Measurements from ENCODE around the gene C16orf82. TPM values are rescaled to one million over a fixed set of nuclear protein-coding genes. Genes with fewer than 3 reads are reported as not detected.
A peak's percentile ranks its signal among the peaks of the same experiment; 100 is the strongest.

Gene C16orf82
- total RNA-seq, 2 donors from 2014 or later, result not detected

DNA sequence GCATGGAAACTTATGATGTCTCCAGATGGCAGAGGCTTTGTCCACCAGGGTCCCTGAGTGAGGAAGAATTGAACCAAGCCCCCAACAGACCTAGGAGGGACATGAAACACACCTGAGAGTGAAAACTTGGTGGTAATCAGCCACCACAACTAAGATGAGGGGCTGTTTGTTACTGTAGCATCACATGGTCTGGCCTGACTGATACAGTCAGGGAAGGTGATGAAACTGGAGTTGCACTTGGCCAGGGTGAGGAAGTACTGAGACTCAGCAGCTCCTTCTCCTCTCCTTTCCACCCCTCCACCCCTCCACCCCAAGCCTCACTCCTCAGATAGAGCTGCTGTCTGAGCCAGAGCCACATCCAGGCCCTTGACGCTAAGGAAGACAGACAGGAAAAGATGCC lies 37.2 kb downstream of the C16orf82 start:
- intact Hi-C loops (cut with DNase I), result no loop called here

DNA sequence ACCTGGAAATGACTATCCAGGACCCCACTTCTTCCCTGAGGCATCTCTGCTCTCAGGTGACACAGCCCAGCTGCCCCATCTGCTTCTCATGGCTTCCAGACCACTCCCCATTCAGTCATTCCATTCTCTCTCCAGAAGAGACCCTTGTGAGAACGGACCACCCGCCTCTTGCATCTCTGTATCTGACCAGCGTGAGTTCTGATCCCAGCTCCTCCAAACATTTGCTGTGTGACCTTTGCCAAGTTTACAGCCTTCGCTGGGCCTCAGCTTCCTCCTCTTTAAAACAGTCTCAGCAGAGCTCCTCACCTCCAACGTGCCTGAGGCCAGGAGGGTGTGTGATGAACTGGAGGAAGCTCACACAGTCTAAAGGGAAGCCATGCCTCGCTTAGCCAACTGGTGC lies 39.6 kb downstream of the C16orf82 start:
- Histone ChIP-seq H3K9ac (ENCODE audit: low read depth in 2 of 2, low read length in 2 of 2) (no peak overlapping the region), H3K4me1 (peaks cover 3% of the 10 kb centered on the region), H3K9me3 (no peaks in the 10 kb centered on the region), H3K4me3 (no peak overlapping the region), H3K36me3 (no peaks in the 10 kb centered on the region), H3K27me3 (no peaks in the 10 kb centered on the region), H3K27ac (no peak overlapping the region)
- DNase-seq, result no peak
- TF ChIP-seq CTCF (IDR thresholded peaks at IDR 0.05), result no peak
- intact Hi-C loops (cut with DNase I), result loop anchor here (5.0 kb wide), 1 partner anchor 1269 kb away; no protein-coding TSS in a partner anchor

More for the DNA sequence above, 37.2 kb downstream of the C16orf82 start:
- no peak overlapping the region for H3K4me3 ChIP-seq
- H3K9me3 ChIP-seq, result no peaks in the 10 kb centered on the region
- H3K9ac ChIP-seq (ENCODE audit: low read depth in 2 of 2, low read length in 2 of 2), result no peak overlapping the region
- DNase-seq, result no peak
- no peaks in the 10 kb centered on the region for H3K27me3 ChIP-seq
- H3K36me3 ChIP-seq, result no peaks in the 10 kb centered on the region
- TF ChIP-seq CTCF (IDR thresholded peaks at IDR 0.05), result no peak
- H3K4me1 ChIP-seq, result no peaks in the 10 kb centered on the region
- no peak overlapping the region for H3K27ac ChIP-seq

DNA sequence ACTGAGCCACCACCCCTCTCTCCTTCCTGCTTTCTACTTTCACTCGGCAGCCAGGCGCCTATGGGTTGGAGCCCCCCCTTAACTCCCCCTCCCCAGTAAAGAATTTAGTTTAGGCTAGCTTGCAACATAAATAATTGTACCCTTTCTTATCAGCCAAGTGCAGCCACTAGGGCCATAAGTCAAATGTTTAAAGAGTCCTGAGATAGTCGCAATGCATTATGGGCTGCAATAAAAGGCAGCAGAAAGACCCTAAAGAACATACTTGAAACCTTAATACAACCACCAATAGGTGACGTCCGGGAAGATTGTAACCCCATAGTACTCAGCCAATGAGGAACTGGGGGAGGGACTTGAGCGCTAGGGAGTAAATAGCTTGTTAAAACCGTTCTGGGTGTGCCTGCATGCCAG lies 40.5 kb downstream of the C16orf82 start:
- peaks cover 3% of the 10 kb centered on the region for H3K4me1 ChIP-seq
- no peaks in the 10 kb centered on the region for H3K9me3 ChIP-seq
- no peaks in the 10 kb centered on the region for H3K36me3 ChIP-seq
- no peaks in the 10 kb centered on the region for H3K27me3 ChIP-seq
- no peak overlapping the region for H3K4me3 ChIP-seq
- no peak for TF ChIP-seq CTCF (IDR thresholded peaks at IDR 0.05)
- peak; percentile 53 for DNase-seq
- no peak overlapping the region for H3K9ac ChIP-seq (ENCODE audit: low read depth in 2 of 2, low read length in 2 of 2)
- H3K27ac ChIP-seq, result no peak overlapping the region
- intact Hi-C loops (cut with DNase I), result loop anchor here (5.0 kb wide), 1 partner anchor 1270 kb away; no protein-coding TSS in a partner anchor

DNA sequence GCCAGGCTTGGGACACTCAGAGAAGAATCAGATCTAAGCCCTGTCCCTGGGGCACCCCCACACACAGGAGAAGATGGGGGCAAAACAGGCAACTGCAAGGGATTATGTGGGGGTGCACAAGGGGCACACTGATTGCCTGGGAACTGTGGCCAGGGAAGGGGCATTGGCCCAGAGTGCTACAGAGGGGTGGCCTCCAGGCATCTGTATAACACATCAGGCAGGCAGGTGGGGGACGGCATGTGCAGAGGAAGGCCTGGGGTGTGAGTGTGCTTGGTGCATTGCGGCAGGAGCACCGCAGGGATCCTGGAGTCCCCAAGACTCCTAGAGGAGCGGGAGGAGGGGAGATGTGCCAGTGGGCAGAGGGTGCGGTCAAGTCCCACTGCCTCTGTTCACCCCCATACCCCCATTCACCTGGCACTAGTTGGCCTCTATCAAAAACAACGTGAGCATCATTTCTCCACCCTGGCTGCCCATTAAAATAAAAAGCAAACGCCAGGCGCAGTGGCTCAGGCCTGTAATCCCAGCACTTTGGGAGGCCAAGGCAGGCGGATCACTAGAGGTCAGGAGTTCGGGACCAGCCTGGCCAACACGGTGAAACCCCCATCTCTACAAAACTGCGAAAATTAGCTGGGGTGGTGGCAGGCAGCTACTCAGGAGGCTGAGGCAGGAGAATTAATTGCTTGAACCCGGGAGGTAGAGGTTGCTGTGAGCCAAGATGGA lies 41.5 kb downstream of the C16orf82 start:
- no peak overlapping the region for H3K9ac ChIP-seq (ENCODE audit: low read depth in 2 of 2, low read length in 2 of 2)
- H3K27me3 ChIP-seq, result no peaks in the 10 kb centered on the region
- no peak for DNase-seq
- H3K36me3 ChIP-seq, result no peaks in the 10 kb centered on the region
- TF ChIP-seq CTCF (IDR thresholded peaks at IDR 0.05), result no peak
- no peak overlapping the region for H3K4me3 ChIP-seq
- H3K27ac ChIP-seq, result no peak overlapping the region
- no peaks in the 10 kb centered on the region for H3K9me3 ChIP-seq
- intact Hi-C loops (cut with DNase I), result loop anchor here (5.0 kb wide), 1 partner anchor 1271 kb away; no protein-coding TSS in a partner anchor
- H3K4me1 ChIP-seq, result peaks cover 3% of the 10 kb centered on the region

- intact Hi-C loops (cut with DNase I), result loop anchor here (5.0 kb wide), 1 partner anchor 1272 kb away; no protein-coding TSS in a partner anchor
- DNase-seq, result no peak
- no peak overlapping the region for H3K27ac ChIP-seq
- no peak for TF ChIP-seq CTCF (IDR thresholded peaks at IDR 0.05)
- H3K4me1 ChIP-seq, result peaks cover 3% of the 10 kb centered on the region
- H3K36me3 ChIP-seq, result no peaks in the 10 kb centered on the region
- peak overlapping the region; percentile 16 for H3K4me3 ChIP-seq
- H3K9me3 ChIP-seq, result no peaks in the 10 kb centered on the region
- H3K9ac ChIP-seq (ENCODE audit: low read depth in 2 of 2, low read length in 2 of 2), result no peak overlapping the region
- no peaks in the 10 kb centered on the region for H3K27me3 ChIP-seq
Observed at GRCh38 chr16:27108826-27109665, 42.3 kb downstream of the C16orf82 start.
